ENCODE results near the gene MVB12B.

DNA sequence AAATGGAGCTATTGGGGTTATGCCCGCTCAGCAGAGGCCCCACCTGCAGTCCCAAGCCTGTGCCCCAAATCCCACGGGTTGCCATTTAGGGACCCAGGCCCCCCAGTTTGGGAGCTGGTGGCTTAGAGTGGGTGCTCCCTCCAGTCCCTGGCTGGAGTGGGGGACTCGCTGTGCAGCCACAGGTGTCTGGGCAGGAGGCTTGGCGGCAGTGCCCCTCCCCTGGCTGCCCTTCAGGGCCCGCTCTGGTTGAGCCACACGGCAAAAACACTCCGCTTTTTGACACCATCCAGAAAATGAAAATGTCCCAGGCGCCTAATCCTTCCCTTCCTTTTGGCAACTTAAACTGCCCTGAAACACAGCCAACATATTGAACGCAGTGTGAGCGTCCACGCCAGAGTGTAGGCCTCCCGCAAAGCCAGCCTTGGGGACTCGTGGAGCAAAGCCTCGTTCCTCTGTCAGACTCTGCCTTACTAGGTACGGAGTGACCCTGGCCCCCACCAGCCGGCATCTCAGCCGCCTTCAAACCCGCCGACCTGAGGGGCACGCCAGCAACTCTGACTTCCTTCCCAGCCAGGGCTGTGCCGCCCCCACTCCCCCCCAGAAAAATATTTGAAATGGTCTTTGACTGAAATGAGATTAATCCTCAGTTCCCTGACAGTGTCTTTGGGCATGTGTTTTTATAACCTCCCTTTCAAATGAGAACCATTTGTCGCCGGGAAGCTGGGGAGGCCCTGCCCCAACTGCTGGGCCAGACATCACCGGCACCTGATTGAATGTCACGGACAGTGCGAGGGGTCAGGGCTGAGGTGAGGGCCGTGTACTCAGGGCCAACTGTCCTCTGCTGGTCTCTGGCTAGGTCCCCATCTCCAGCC is 188.6 kb downstream of the MVB12B start:
- TF ChIP-seq, protein P1, sequence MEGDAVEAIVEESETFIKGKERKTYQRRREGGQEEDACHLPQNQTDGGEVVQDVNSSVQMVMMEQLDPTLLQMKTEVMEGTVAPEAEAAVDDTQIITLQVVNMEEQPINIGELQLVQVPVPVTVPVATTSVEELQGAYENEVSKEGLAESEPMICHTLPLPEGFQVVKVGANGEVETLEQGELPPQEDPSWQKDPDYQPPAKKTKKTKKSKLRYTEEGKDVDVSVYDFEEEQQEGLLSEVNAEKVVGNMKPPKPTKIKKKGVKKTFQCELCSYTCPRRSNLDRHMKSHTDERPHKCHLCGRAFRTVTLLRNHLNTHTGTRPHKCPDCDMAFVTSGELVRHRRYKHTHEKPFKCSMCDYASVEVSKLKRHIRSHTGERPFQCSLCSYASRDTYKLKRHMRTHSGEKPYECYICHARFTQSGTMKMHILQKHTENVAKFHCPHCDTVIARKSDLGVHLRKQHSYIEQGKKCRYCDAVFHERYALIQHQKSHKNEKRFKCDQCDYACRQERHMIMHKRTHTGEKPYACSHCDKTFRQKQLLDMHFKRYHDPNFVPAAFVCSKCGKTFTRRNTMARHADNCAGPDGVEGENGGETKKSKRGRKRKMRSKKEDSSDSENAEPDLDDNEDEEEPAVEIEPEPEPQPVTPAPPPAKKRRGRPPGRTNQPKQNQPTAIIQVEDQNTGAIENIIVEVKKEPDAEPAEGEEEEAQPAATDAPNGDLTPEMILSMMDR (IDR thresholded peaks at IDR 0.05) = no peak
- no peak for TF ChIP-seq POLR2A (IDR thresholded peaks at IDR 0.05)
